ENCODE data around the gene SHROOM2.

The SHROOM2 gene

DNA sequence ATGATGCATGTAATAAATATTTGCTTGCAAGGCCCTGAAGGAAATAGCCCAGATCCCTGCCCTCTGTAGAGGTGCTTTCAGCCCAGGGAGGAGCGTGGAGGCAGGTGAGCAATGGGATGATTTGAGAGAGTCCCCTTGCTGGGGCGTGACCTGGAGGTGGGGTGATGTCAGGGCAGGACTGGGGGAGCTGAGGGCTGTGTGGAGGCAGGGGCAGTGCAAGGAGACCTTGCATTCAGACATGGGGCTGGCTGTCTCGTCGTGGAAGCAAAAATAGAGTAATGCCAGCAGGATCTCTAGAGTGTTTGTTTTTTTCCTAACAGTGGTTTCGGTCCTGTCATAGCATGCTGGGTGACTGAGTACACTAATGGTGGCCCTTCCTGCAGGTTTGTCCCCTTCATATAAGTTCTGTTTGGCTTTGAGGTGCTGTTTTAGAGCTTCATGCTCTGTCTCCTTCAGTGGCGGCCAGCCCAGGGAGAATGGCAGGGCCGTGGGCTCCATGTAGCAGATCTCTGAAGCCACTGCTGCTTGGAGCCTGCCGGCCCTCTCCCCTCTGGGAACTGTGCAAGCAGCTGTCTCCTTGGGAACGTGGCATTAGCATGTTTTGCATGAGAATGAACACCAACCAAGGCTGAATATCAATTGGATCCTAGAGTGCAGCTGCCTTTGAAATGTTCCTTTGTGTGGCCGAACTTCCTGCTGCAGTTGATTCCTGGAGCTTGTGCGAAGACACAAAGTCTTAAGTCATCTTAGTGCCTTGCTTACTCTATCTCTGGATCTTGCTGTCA, 141.7 kb downstream of the SHROOM2 start:
- no peak overlapping the region for H3K4me3 ChIP-seq (ENCODE audit: low read length)
- TF ChIP-seq ZNF274 (IDR thresholded peaks at IDR 0.05; ENCODE audit: low read depth, low read length) = no peak

DNA sequence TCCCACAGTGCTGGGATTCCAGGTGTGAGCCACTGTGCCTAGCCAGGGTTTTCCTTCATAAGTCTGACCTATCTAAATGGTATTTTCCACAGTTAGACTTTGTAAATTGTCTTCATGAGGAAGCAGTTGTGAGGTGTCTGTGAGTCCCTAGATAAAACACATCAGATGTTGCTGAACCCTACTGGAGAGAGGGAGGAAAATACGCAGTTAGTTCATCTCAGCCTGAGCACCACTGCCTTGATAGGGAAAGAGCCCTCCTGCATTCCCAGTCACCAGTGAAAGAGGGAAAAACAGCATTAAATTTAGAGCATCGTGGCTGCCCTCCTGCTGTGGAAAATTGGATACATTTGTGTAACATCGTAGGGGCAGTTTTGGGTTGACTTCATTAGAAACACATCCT, 149.2 kb downstream of the SHROOM2 start:
- no peak for TF ChIP-seq ZNF274 (IDR thresholded peaks at IDR 0.05; ENCODE audit: low read depth, low read length)
- no peak overlapping the region for H3K4me3 ChIP-seq (ENCODE audit: low read length)

DNA sequence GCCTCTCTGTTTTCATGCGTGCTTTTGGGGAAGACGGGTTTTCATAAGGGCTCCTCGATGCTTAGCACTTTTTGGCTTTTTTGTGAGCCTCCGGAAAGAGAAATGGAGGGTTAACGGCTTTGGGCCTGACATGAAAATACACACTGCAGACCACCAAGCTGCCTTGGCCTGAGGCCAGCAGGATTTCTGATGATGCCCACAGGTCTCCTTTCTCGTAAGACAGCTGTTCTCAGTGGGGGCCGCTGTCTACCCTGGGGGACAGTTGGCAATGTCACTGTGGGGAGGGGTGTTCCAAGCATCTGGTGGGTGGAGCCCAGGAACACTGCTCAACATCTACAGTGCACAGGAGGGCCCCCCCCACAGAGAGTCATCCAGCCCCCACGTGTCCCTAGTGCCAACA, 151.5 kb downstream of the SHROOM2 start:
- H3K4me3 ChIP-seq (ENCODE audit: low read length) = no peak overlapping the region
- no peak for TF ChIP-seq ZNF274 (IDR thresholded peaks at IDR 0.05; ENCODE audit: low read depth, low read length)

DNA sequence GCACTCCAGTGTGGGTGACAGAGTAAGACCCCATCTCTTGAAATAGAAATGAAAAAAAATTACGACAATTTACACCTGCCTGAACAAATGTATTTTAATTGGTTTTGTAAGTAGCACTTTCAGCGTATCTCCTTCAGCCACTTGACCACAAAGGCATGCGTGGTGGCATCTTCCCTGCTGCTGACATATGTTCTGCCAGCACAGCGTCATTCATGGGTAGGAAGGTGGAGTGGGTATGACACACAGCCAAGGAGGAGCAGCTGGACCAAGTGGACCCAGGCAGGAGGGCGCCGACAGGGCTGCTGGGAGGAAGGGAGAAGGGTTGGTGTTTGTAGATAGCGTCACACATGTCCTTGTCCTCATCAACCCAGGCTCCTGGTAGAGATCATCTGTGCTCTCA, 152.3 kb downstream of the SHROOM2 start:
- TF ChIP-seq ZNF274 (IDR thresholded peaks at IDR 0.05; ENCODE audit: low read depth, low read length) = no peak

DNA sequence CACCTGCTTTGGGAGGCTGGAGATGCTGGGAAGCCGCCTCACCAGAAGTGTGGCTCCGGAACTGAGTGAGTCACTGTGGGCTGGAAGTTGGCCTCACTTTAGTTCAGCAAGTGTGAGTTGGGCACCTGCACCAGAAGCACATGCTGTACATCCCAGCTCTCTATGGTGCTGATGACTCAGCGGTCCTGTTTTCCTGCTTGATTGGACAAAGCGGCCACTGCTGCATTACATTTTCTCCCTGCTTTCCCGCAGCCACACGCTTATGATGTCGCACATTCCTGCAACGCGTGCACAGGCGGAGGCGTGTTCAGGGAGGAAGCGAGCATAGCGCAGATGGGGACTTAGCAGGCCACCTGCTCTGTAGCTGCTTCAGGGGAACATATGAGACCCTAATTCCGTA, 154.2 kb downstream of the SHROOM2 start:
- TF ChIP-seq ZNF274 (IDR thresholded peaks at IDR 0.05; ENCODE audit: low read depth, low read length) = no peak
- no peak overlapping the region for H3K4me3 ChIP-seq (ENCODE audit: low read length)

More for the DNA sequence above, 152.3 kb downstream of the SHROOM2 start:
- H3K4me3 ChIP-seq (ENCODE audit: low read length) = no peak overlapping the region

DNA sequence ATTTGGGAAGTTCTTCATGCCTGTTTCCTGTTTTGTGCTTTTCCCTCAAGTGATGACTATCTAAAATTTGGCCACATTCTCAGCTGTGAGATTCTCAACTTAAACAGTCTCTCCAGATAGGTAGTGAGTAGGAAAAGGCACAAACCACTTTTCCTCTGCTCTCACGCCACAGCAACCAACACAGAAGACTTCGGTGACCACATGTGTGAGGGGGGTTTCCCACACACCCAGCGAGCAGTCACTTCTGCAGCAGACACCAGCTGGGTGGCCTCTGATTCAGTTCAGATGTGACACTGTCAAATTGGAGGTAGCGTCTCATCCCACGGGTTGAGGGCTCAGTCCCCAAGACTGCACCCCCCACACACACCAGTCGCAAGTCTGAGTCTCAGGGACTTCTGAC, 155.9 kb downstream of the SHROOM2 start:
- no peak overlapping the region for H3K4me3 ChIP-seq (ENCODE audit: low read length)
- TF ChIP-seq ZNF274 (IDR thresholded peaks at IDR 0.05; ENCODE audit: low read depth, low read length) = no peak

DNA sequence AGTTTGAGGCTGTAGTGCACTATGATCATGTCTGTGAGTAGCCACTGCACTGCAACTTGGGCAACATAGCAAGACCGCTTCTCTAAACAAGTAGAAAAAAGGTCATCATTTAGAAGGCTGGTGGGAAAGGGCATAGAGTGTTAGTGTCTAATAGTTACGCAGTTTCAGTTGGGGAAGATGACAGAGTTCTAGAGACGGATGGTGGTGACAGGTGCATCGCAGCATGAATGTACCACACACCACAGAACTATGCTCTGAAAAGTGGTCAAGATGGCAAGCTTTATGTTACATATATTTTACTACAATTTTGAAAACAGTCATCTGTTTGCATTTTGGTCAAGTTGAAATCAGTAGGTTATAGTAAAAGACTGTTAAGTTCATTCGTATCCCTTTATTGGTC, 157.2 kb downstream of the SHROOM2 start:
- H3K4me3 ChIP-seq (ENCODE audit: low read length) = no peak overlapping the region
- TF ChIP-seq ZNF274 (IDR thresholded peaks at IDR 0.05; ENCODE audit: low read depth, low read length) = no peak

DNA sequence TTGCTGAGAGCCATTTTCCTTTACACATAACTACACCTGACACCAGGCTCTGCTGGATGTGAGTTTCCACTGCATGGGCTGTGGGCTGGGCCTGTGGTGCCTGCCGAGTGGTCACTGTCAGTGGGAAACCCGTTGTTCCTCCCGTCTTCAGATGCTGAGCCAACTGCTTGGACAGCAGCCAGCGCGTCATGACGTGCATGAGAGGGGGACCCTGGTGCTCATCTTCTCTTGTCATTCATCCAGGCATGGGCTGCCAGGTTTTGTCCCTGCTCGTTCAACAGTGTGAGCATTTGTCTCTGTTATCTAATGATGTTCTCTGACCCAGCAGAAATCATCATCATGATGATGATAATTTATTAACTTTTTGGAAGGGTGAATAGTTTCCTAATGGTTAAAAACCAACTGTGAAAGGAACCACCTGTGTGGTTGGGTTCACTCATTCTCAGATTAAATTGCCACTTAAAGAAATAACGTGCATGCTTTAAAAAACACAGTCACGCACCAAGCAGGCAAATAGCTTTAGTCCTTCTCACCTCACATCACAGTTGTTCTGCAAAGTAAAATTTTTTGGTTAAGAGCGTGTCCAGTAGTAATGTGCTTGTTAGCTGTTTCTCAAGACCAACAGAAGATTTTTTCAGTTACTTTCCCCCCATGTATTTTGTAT, 161.0 kb downstream of the SHROOM2 start:
- no peak for TF ChIP-seq ZNF274 (IDR thresholded peaks at IDR 0.05; ENCODE audit: low read depth, low read length)
- no peak overlapping the region for H3K4me3 ChIP-seq (ENCODE audit: low read length)

DNA sequence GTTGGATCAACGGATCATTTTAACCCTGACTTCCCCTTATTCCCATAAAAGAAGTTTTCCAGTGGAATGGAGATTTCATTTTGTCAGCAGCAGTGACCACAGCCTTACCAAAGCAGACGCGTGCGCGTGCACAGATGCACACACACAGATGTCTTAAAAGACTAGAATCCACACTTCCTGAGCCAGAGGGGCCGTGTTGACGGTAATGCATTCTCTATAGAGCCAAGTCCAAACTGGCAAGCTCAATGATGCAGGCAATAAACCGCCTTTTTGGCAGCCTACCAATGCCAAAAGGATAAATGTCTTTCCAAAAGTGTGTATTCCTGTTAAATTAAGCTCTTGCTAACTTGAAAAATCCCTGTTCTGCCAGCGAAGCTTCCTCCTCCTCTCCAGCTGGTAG, 162.2 kb downstream of the SHROOM2 start:
- TF ChIP-seq ZNF274 (IDR thresholded peaks at IDR 0.05; ENCODE audit: low read depth, low read length) = no peak
- H3K4me3 ChIP-seq (ENCODE audit: low read length) = no peak overlapping the region

DNA sequence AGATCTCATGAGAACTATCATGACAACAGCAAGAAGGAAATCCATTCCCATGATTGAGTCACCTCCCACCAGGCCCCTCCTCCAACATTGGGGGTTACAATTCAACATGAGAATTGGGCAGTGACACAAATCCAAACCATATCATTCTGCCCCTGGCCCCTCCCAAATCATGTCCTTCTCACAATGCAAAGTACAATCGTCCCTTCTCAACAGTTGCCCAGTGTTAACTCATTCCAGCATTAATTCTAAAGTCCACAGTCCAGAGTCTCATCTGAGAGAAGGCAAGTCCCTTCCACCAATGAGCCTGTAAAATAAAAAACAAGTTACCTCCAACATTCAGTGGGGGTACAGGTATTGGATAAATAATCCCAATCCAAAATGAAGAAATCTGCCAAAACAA, 166.1 kb downstream of the SHROOM2 start:
- TF ChIP-seq ZNF274 (IDR thresholded peaks at IDR 0.05; ENCODE audit: low read depth, low read length) = no peak
- H3K4me3 ChIP-seq (ENCODE audit: low read length) = no peak overlapping the region

DNA sequence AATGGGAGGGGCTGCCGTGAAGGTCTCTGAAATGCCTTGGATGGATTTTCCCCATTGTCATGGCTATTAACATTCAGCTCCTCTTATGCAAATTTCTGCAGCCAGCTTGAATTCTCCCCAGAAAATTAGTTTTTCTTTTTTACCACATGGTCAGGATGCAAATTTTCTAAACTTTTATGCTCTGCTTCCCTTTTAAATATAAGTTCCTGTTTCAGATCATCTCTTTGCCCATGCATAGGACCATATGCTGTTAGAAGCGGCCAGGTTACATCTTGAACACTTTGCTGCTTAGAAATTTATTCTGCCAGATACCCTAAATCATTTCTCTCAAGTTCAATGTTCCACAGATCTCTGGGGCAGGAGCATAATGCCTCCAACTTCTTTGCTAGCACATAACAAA, 167.2 kb downstream of the SHROOM2 start:
- no peak overlapping the region for H3K4me3 ChIP-seq (ENCODE audit: low read length)
- no peak for TF ChIP-seq ZNF274 (IDR thresholded peaks at IDR 0.05; ENCODE audit: low read depth, low read length)

DNA sequence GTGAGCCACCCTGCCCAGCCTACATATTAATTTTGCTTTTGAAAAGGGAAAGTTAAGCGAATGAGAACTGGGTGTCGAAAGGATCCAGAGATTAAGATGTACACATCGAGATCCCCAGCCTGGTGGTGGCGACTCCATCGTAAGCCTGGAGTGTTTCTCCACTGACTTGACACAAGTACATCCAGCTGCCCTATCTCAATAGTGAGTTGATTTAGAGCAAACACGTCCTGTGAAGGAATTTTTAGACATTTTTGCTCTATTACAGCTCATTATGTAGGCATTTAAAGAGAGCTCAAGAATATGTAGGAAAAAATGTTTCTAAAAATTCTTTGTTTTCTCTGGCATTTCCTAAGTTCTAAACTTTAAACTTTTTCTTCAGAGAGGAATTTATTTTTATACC, 169.3 kb downstream of the SHROOM2 start:
- no peak overlapping the region for H3K4me3 ChIP-seq (ENCODE audit: low read length)
- no peak for TF ChIP-seq ZNF274 (IDR thresholded peaks at IDR 0.05; ENCODE audit: low read depth, low read length)

DNA sequence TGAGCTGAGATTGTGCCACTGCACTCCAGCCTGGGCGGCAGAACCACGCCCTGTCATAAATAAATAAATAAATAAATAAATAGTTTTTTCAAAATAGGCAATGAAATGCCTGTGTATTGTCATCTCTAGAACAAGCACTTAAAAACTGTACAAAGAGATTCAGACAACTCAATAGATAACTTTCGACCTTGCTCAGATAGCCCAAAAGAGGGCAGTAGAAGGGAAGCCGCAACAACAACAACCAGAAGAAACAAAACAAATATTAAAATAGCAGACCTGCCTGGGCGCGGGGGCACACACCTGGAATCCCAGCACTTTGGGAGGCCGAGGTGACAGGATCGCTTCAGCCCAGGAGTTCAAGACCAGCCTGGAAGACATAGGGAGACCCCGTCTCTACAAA, 171.5 kb downstream of the SHROOM2 start:
- no peak overlapping the region for H3K4me3 ChIP-seq (ENCODE audit: low read length)
- no peak for TF ChIP-seq ZNF274 (IDR thresholded peaks at IDR 0.05; ENCODE audit: low read depth, low read length)

DNA sequence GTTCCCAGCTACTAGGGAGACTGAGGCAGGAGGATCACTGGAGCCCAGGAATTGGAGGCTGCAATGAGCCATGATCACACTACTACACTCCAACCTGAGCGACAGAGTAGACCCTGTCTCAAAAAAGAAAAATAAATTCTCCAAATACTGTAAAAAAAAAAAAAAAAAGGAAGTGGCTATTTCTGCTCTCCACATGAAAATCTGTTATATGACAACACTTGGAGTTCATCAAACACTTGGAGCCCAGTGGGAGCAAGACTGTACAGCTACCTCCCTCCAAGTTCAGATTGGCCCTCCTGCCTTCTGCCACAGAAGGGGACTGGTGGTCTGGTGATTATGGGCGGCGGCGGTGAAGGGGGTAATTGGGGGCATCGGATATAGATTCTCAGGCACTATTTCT, 172.0 kb downstream of the SHROOM2 start:
- no peak for TF ChIP-seq ZNF274 (IDR thresholded peaks at IDR 0.05; ENCODE audit: low read depth, low read length)
- H3K4me3 ChIP-seq (ENCODE audit: low read length) = no peak overlapping the region

DNA sequence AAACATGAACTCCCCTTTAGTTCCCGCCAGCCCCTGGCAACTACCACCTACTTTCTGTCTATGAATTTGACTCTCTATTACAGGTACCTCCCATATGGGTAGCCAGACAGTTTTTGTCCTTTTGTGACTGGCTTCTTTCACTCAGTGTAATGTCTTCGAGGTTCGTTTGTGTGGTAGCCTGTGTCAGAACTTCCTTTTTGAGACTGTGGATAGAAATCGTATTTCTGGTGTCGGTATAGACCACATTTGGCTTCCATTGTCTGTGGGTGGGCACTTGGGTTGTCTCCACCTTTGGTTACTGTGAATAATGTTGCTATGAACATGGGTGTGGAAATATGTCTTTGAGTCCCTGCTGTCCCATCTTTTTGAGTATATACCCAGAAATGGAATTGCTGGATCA, 175.5 kb downstream of the SHROOM2 start:
- H3K4me3 ChIP-seq (ENCODE audit: low read length) = no peak overlapping the region
- TF ChIP-seq ZNF274 (IDR thresholded peaks at IDR 0.05; ENCODE audit: low read depth, low read length) = no peak
